Hematopoietic multipotent progenitor cell treated with erythropoietin and hydrocortisone succinate and interleukin-3 and kit ligand, for 8 days (in vitro differentiated cells): ENCODE data around the gene TDRD9.

ENCODE experiments used
- DNase-seq: peaks from one replicate; pipeline ENCODE4 v3.0.0-alpha.2; 2015

Gene TDRD9

GRCh38 chr14:103994535-103995184 lies 66.4 kb downstream of the TDRD9 start:
- no peak for DNase-seq

GRCh38 chr14:103995876-103996275 lies 67.6 kb downstream of the TDRD9 start:
- DNase-seq = no peak

- DNase-seq = no peak
Observed at GRCh38 chr14:103997391-103997790, 69.1 kb downstream of the TDRD9 start.

- DNase-seq = no peak
Observed at GRCh38 chr14:103998027-103998426, 69.8 kb downstream of the TDRD9 start.

- no peak for DNase-seq
Observed at GRCh38 chr14:103999795-104000440, 71.7 kb downstream of the TDRD9 start.

- DNase-seq = peak; percentile 38
Observed at GRCh38 chr14:104001003-104001402, 72.7 kb downstream of the TDRD9 start.

- no peak for DNase-seq
Observed at GRCh38 chr14:104003616-104004015, 75.4 kb downstream of the TDRD9 start.

GRCh38 chr14:104004849-104005248 lies 76.6 kb downstream of the TDRD9 start:
- DNase-seq = no peak

GRCh38 chr14:104005489-104005888 lies 77.2 kb downstream of the TDRD9 start:
- DNase-seq = no peak

GRCh38 chr14:104007121-104007520 lies 78.9 kb downstream of the TDRD9 start:
- no peak for DNase-seq

- no peak for DNase-seq
Observed at GRCh38 chr14:104009297-104009696, 81.0 kb downstream of the TDRD9 start.

GRCh38 chr14:104011824-104012517 lies 83.7 kb downstream of the TDRD9 start:
- DNase-seq = no peak

- no peak for DNase-seq
Observed at GRCh38 chr14:104014764-104015163, 86.5 kb downstream of the TDRD9 start.

GRCh38 chr14:104016873-104017650 lies 88.8 kb downstream of the TDRD9 start:
- no peak for DNase-seq

GRCh38 chr14:104019029-104019428 lies 90.8 kb downstream of the TDRD9 start:
- no peak for DNase-seq

GRCh38 chr14:104019806-104020205 lies 91.5 kb downstream of the TDRD9 start:
- DNase-seq = no peak

- no peak for DNase-seq
Observed at GRCh38 chr14:104020471-104020870, 92.2 kb downstream of the TDRD9 start.

GRCh38 chr14:104023325-104024055 lies 95.2 kb downstream of the TDRD9 start:
- no peak for DNase-seq

- DNase-seq = no peak
Observed at GRCh38 chr14:104025534-104025933, 97.3 kb downstream of the TDRD9 start.

- DNase-seq = no peak
Observed at GRCh38 chr14:104026024-104026423, 97.8 kb downstream of the TDRD9 start.

- DNase-seq = no peak
Observed at GRCh38 chr14:104030958-104031357, 102.7 kb downstream of the TDRD9 start.

- DNase-seq = no peak
Observed at GRCh38 chr14:104031384-104031783, 103.1 kb downstream of the TDRD9 start.
